Measurements from ENCODE around the gene UTY.

Gene UTY

GRCh38 chrY:13233118-13233517 lies 246.7 kb downstream of the UTY start:
- Histone ChIP-seq H3K4me3 (ENCODE audit: extremely low read depth, insufficient read depth, low read length, poor library complexity, severe bottlenecking) (no peak overlapping the region), H3K27ac (ENCODE audit: low read depth, low read length, severe bottlenecking) (no peak overlapping the region), H3K9me3 (ENCODE audit: control insufficient read depth, low read length) (no peaks in the 10 kb centered on the region), H3K4me1 (ENCODE audit: control insufficient read depth, insufficient read depth, low read length, poor library complexity, severe bottlenecking) (no peaks in the 10 kb centered on the region), H3K36me3 (ENCODE audit: control insufficient read depth, insufficient read depth, low read length) (peaks cover 11% of the 10 kb centered on the region)
- WGBS, 2 experiments (ENCODE audit: insufficient coverage in 2 of 2) = no CpG with 5 or more reads among the region's 1 CpG

- H3K4me3 ChIP-seq (ENCODE audit: extremely low read depth, insufficient read depth, low read length, poor library complexity, severe bottlenecking) = no peak overlapping the region
- WGBS, 2 experiments (ENCODE audit: insufficient coverage in 2 of 2) = 100% methylated on average over 1 of the region's 2 CpGs
- no peaks in the 10 kb centered on the region for H3K9me3 ChIP-seq (ENCODE audit: control insufficient read depth, low read length)
These were observed 252.4 kb downstream of the UTY start for GRCh38 chrY:13227354-13227953.

GRCh38 chrY:13210961-13211646 lies 268.7 kb downstream of the UTY start:
- 78 to 83% methylated on average over 1 of the region's 5 CpGs for WGBS, 2 experiments (ENCODE audit: insufficient coverage in 2 of 2)
- no peaks in the 10 kb centered on the region for H3K36me3 ChIP-seq (ENCODE audit: control insufficient read depth, insufficient read depth, low read length)
- no peaks in the 10 kb centered on the region for H3K9me3 ChIP-seq (ENCODE audit: control insufficient read depth, low read length)
- H3K27ac ChIP-seq (ENCODE audit: low read depth, low read length, severe bottlenecking) = no peak overlapping the region
- H3K4me1 ChIP-seq (ENCODE audit: control insufficient read depth, insufficient read depth, low read length, poor library complexity, severe bottlenecking) = no peaks in the 10 kb centered on the region
- no peak overlapping the region for H3K4me3 ChIP-seq (ENCODE audit: extremely low read depth, insufficient read depth, low read length, poor library complexity, severe bottlenecking)

More at GRCh38 chrY:13227354-13227953, 252.4 kb downstream of the UTY start:
- Histone ChIP-seq H3K36me3 (ENCODE audit: control insufficient read depth, insufficient read depth, low read length) (no peaks in the 10 kb centered on the region), H3K4me1 (ENCODE audit: control insufficient read depth, insufficient read depth, low read length, poor library complexity, severe bottlenecking) (no peaks in the 10 kb centered on the region), H3K27ac (ENCODE audit: low read depth, low read length, severe bottlenecking) (no peak overlapping the region)

GRCh38 chrY:13205214-13205613 lies 274.6 kb downstream of the UTY start:
- Histone ChIP-seq H3K27ac (ENCODE audit: low read depth, low read length, severe bottlenecking) (no peak overlapping the region), H3K9me3 (ENCODE audit: control insufficient read depth, low read length) (no peaks in the 10 kb centered on the region), H3K4me3 (ENCODE audit: extremely low read depth, insufficient read depth, low read length, poor library complexity, severe bottlenecking) (no peak overlapping the region), H3K36me3 (ENCODE audit: control insufficient read depth, insufficient read depth, low read length) (no peaks in the 10 kb centered on the region), H3K4me1 (ENCODE audit: control insufficient read depth, insufficient read depth, low read length, poor library complexity, severe bottlenecking) (no peaks in the 10 kb centered on the region)
- no CpG with 5 or more reads among the region's 1 CpG for WGBS, 2 experiments (ENCODE audit: insufficient coverage in 2 of 2)

Measured in mesodermal cell (in vitro differentiated cells).